H1 (cell line): Measurements from ENCODE around the gene UGT2B15. TPM values are rescaled to one million over a fixed set of nuclear protein-coding genes. Genes with fewer than 3 reads are reported as not detected.

Experiments
- CTCF ChIA-PET: fragments of 300-600 bp; sonication (Branson Sonifier 250); formaldehyde crosslinking; loops from one replicate; lab custom pipeline; 2021; ENCODE audit not compliant: partially characterized antibody; lab: Charles Lee
- POLR2A ChIA-PET: fragments of 300-600 bp; sonication (Branson Sonifier 250); formaldehyde crosslinking; loops from one replicate; lab custom pipeline; 2021; ENCODE audit warnings: inconsistent platforms; ENCODE audit not compliant: partially characterized antibody; lab: Charles Lee
- DNase-seq, 2 experiments: peaks; one replicate each; pipeline versions ENCODE4 v3.0.0 to v3.0.0-alpha.2; 2010 to 2022; ENCODE audit warnings: low spot score in 2 of 2, low read depth in 1 of 2, mixed read lengths in 1 of 2
- FAIRE-seq: peaks from 2 replicates; lab custom pipeline; 2011; peaks lifted over from hg19 to GRCh38; lab: Jason Lieb, UNC
- H2AFZ ChIP-seq: 2 replicates; pipeline ENCODE4 v1.8.1; 2012; ENCODE audit warnings: low read length, inconsistent platforms
- H2AK5ac ChIP-seq: 2 replicates; pipeline ENCODE4 v1.6.1; 2013; ENCODE audit warnings: low read depth, low read length
- H2BK120ac ChIP-seq: replicated peaks from 2 replicates; pipeline ENCODE3; 2013; ENCODE audit warnings: low read depth, low read length, inconsistent platforms
- H2BK12ac ChIP-seq: 2 replicates; pipeline ENCODE4 v1.6.1; 2013; ENCODE audit warnings: low read depth, low read length
- H2BK15ac ChIP-seq: 2 replicates; pipeline ENCODE4 v1.6.1; 2013; ENCODE audit warnings: low read length
- H2BK20ac ChIP-seq: 2 replicates; pipeline ENCODE4 v1.6.1; 2013; ENCODE audit warnings: low read length
- H2BK5ac ChIP-seq: 2 replicates; pipeline ENCODE4 v1.6.1; 2013; ENCODE audit warnings: low read depth, low read length
- H3K14ac ChIP-seq: 2 replicates; pipeline ENCODE4 v1.6.1; 2013; ENCODE audit warnings: inconsistent platforms; ENCODE audit not compliant: insufficient read length
- H3K18ac ChIP-seq: 2 replicates; pipeline ENCODE4 v1.6.1; 2013; ENCODE audit warnings: low read length; ENCODE audit errors: extremely low read depth
- H3K23ac ChIP-seq: 2 replicates; pipeline ENCODE4 v1.6.1; 2013; ENCODE audit warnings: inconsistent platforms; ENCODE audit not compliant: insufficient read length
- H3K23me2 ChIP-seq: 2 replicates; pipeline ENCODE4 v1.6.1; 2013; ENCODE audit warnings: low read depth, low read length
- H3K27ac ChIP-seq: 2 replicates; pipeline ENCODE4 v1.6.1; 2011; ENCODE audit warnings: low read depth, low read length, inconsistent platforms
- H3K27me3 ChIP-seq, 4 experiments: replicated peaks in 1 of 4; 1 replicate in 1 of 4; 2 replicates in 3 of 4; pipeline versions ENCODE4 v1.6.1 to v1.8.1; 2011 to 2013; ENCODE audit warnings: low read length in 3 of 4, mild to moderate bottlenecking in 3 of 4, inconsistent platforms in 2 of 4, mixed read lengths in 2 of 4, moderate library complexity in 1 of 4; ENCODE audit not compliant: control insufficient read depth in 3 of 4, insufficient read depth in 3 of 4; ENCODE audit errors: extremely low read depth in 1 of 4
- H3K36me3 ChIP-seq, 4 experiments: 2 replicates each; pipeline versions ENCODE4 v1.6.1 to v1.8.1; 2011 to 2013; ENCODE audit warnings: mild to moderate bottlenecking in 4 of 4, low read length in 3 of 4, moderate library complexity in 2 of 4, control low read depth in 1 of 4, inconsistent platforms in 1 of 4; ENCODE audit not compliant: insufficient read depth in 4 of 4, control insufficient read depth in 2 of 4
- H3K4ac ChIP-seq: replicated peaks from 2 replicates; pipeline ENCODE3; 2013; ENCODE audit warnings: low read length, low read depth, mixed read lengths, inconsistent platforms; ENCODE audit not compliant: insufficient read length
- H3K4me1 ChIP-seq, 4 experiments: replicated peaks in 1 of 4; 1 replicate in 1 of 4; 2 replicates in 3 of 4; pipeline versions ENCODE4 v1.6.1 to v1.8.1; 2011 to 2013; ENCODE audit warnings: low read length in 3 of 4, inconsistent platforms in 2 of 4, mixed read lengths in 1 of 4; ENCODE audit not compliant: insufficient read depth in 4 of 4, control insufficient read depth in 3 of 4
- H3K4me2 ChIP-seq, 2 experiments: 2 replicates each; pipeline versions ENCODE4 v1.6.1 to v1.8.1; 2011 to 2013; ENCODE audit warnings: low read depth in 2 of 2, low read length in 2 of 2, control low read depth in 1 of 2, inconsistent platforms in 1 of 2, mild to moderate bottlenecking in 1 of 2; ENCODE audit not compliant: insufficient read depth in 1 of 2
- H3K4me3 ChIP-seq, 4 experiments: fragments of 200-600, 300-600 bp in 1 of 4; sonication (generic), shearing (Covaris generic), sonication (Bioruptor Twin) in 1 of 4; 2 replicates each; pipeline versions ENCODE4 v1.5.1 to v1.8.1; 2011 to 2016; ENCODE audit warnings: low read length in 4 of 4, low read depth in 3 of 4, control low read depth in 2 of 4, inconsistent platforms in 2 of 4, mild to moderate bottlenecking in 2 of 4, mixed read lengths in 1 of 4, moderate library complexity in 1 of 4; ENCODE audit not compliant: insufficient read depth in 2 of 4; ENCODE audit errors: extremely low read depth in 1 of 4
- H3K56ac ChIP-seq: replicated peaks from 2 replicates; pipeline ENCODE3; 2013; ENCODE audit warnings: low read depth, mild to moderate bottlenecking, mixed read lengths, low read length, inconsistent platforms; ENCODE audit not compliant: insufficient read length
- H3K79me1 ChIP-seq: 2 replicates; pipeline ENCODE4 v1.6.1; 2013; ENCODE audit warnings: low read depth, low read length, control low read depth
- H3K79me2 ChIP-seq, 2 experiments: 2 replicates each; pipeline versions ENCODE4 v1.6.1 to v1.8.1; 2012 to 2013; ENCODE audit warnings: low read length in 2 of 2, mild to moderate bottlenecking in 2 of 2, inconsistent platforms in 1 of 2; ENCODE audit not compliant: insufficient read depth in 2 of 2, control insufficient read depth in 1 of 2
- H3K9ac ChIP-seq, 4 experiments: replicated peaks in 1 of 4; 1 replicate in 1 of 4; 2 replicates in 3 of 4; pipeline versions ENCODE4 v1.6.1 to v1.8.1; 2011 to 2013; ENCODE audit warnings: low read depth in 3 of 4, low read length in 3 of 4, control low read depth in 2 of 4, mild to moderate bottlenecking in 2 of 4, moderate library complexity in 2 of 4, inconsistent platforms in 1 of 4; ENCODE audit errors: extremely low read depth in 1 of 4
- H3K9me3 ChIP-seq, 2 experiments: 2 replicates each; pipeline versions ENCODE4 v1.6.1 to v1.8.1; 2012 to 2013; ENCODE audit warnings: mild to moderate bottlenecking in 2 of 2, moderate library complexity in 2 of 2, control low read depth in 1 of 2, inconsistent platforms in 1 of 2, low read depth in 1 of 2, low read length in 1 of 2, mixed read lengths in 1 of 2; ENCODE audit not compliant: insufficient read depth in 2 of 2
- H4K20me1 ChIP-seq, 2 experiments: replicated peaks in 1 of 2; 2 replicates each; pipeline versions ENCODE3 to v1.8.1; 2011 to 2013; ENCODE audit warnings: inconsistent platforms in 2 of 2, low read length in 2 of 2, mild to moderate bottlenecking in 1 of 2; ENCODE audit not compliant: insufficient read depth in 2 of 2, control insufficient read depth in 1 of 2
- H4K5ac ChIP-seq: 2 replicates; pipeline ENCODE4 v1.6.1; 2013; ENCODE audit warnings: low read length, low read depth, mixed read lengths, inconsistent platforms; ENCODE audit not compliant: insufficient read length
- H4K8ac ChIP-seq: 2 replicates; pipeline ENCODE4 v1.8.0; 2013; ENCODE audit warnings: mild to moderate bottlenecking, moderate library complexity, low read length, inconsistent platforms; ENCODE audit not compliant: insufficient read depth; ENCODE audit errors: extremely low read depth
- H4K91ac ChIP-seq: replicated peaks from 2 replicates; pipeline ENCODE3; 2013; ENCODE audit warnings: low read length, mixed read lengths, inconsistent platforms; ENCODE audit not compliant: insufficient read length
- CBX8 ChIP-seq: fragments of 300-800, 300-1000 bp; sonication (generic); IDR thresholded peaks from 2 replicates; pipeline ENCODE4 v1.7.1; 2016; ENCODE audit warnings: low read depth, low read length, borderline replicate concordance
- CTBP2 ChIP-seq: IDR thresholded peaks from 2 replicates; pipeline ENCODE4 v1.7.0; 2011; ENCODE audit warnings: borderline replicate concordance, mild to moderate bottlenecking, moderate library complexity, mixed read lengths, low read length; ENCODE audit not compliant: insufficient read depth, insufficient read length
- CTCF ChIP-seq, 3 experiments: IDR thresholded peaks; 1 replicate in 2 of 3; 2 replicates in 1 of 3; pipeline versions ENCODE4 v1.5.1 to v1.6.1; 2011; ENCODE audit warnings: low read length in 3 of 3, mild to moderate bottlenecking in 3 of 3, inconsistent platforms in 2 of 3, low read depth in 1 of 3, moderate library complexity in 1 of 3; ENCODE audit not compliant: insufficient read depth in 1 of 3; ENCODE audit errors: control extremely low read depth in 1 of 3
- JUN ChIP-seq: IDR thresholded peaks from 2 replicates; pipeline ENCODE4 v1.6.1; 2011; ENCODE audit warnings: low read depth, mild to moderate bottlenecking, improper control_type of control experiment, low read length
- RBBP5 ChIP-seq: IDR thresholded peaks from 2 replicates; pipeline ENCODE4 v1.7.1; 2012; ENCODE audit warnings: low read depth, mild to moderate bottlenecking, inconsistent platforms, low read length, moderate library complexity, borderline replicate concordance
- RFX5 ChIP-seq: IDR thresholded peaks from 2 replicates; pipeline ENCODE4 v1.6.1; 2011; ENCODE audit warnings: low read depth, low read length, improper control_type of control experiment, borderline replicate concordance
- SIN3A ChIP-seq, 2 experiments: IDR thresholded peaks in 1 of 2; conservative IDR thresholded peaks in 1 of 2; 2 replicates each; pipeline ENCODE4 v1.6.1; 2011 to 2012; ENCODE audit warnings: low read length in 2 of 2, improper control_type of control experiment in 1 of 2, low read depth in 1 of 2, mild to moderate bottlenecking in 1 of 2
- SP2 ChIP-seq: IDR thresholded peaks from 2 replicates; pipeline ENCODE4 v1.6.1; 2012; ENCODE audit warnings: mild to moderate bottlenecking, low read length, inconsistent platforms
- USF2 ChIP-seq: IDR thresholded peaks from 2 replicates; pipeline ENCODE4 v1.6.1; 2011; ENCODE audit warnings: low read length, improper control_type of control experiment
- WGBS, 2 experiments: shearing (Covaris generic) in 1 of 2; methylation state at CpG; one replicate each; pipeline versions ENCODE4 v1.1.6 to v1.1.7; 2013 to 2015; ENCODE audit warnings: low lambda C conversion rate in 2 of 2, mixed read lengths in 2 of 2, inconsistent platforms in 1 of 2, low coverage in 1 of 2, missing lambda C conversion rate in 1 of 2; ENCODE audit not compliant: insufficient replicate concordance in 2 of 2, insufficient coverage in 1 of 2, insufficient read length in 1 of 2; ENCODE audit errors: extremely low coverage in 1 of 2, missing lambda C conversion rate in 1 of 2; 5-methylcytosine and 5-hydroxymethylcytosine counted together
- polyA plus RNA-seq, 7 experiments: library from polyadenylated mRNA; depleted of rRNA in 3 of 7; stranded (reverse) in 5 of 7; unstranded in 2 of 7; fragments of >200 nt in 5 of 7; fragments of 200-250 nt in 2 of 7; gene quantifications; 1 replicate in 5 of 7; 2 replicates in 1 of 7; 4 replicates in 1 of 7; pipeline versions ENCODE4 v1.2.1 to v1.2.3, GENCODE V29; 2011 to 2013; ENCODE audit warnings: missing spikeins in 2 of 7, mixed read lengths in 2 of 7
- total RNA-seq: library from RNA; stranded (reverse); fragmentation: NEBNext Ultra II Directional; extraction: Animal tissue kit (Norgen Biotek cat#: 25700); gene quantifications from 2 replicates; pipeline ENCODE4 v1.2.1, GENCODE V29; 2021

The UGT2B15 gene
- total and polyA plus RNA-seq, 2 of the 8 experiments (the other 6 are each of a cell fraction or from before 2014, with no cell fraction given) = not detected

DNA sequence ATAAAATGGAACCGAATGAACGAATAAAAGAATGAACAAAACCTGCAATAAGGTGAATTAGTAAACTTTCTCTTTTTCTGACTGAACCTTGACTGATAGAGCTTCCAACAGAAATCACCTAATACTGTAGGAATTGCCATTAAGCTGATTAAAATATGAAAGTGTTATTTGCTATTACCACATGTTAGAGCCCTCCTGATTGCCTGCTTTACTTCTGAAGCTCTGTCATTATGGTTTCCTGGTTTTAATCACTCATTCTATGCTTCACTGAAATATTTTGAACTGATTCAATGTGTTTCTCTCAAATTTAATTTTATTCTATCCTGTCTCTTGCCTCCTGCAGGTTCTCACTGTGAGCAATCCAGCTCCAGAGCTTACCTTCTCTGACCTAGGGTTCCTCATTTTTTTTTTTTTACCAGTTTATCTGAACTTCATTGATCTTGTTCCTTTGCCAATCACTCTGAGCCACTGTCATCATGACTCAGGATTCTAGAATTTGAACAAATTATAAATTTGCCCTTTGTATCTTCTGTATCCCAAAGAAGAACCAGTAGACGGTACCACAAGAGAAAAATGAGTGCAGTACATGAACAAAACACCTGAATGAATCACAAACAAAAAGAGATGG lies 48.1 kb upstream of the UGT2B15 start:
- no peak overlapping the region for H2BK120ac ChIP-seq
- no peaks in the 10 kb centered on the region for H3K23me2 ChIP-seq
- no peak overlapping the region for H4K8ac ChIP-seq
- H4K91ac ChIP-seq = no peak overlapping the region
- no peak overlapping the region for H2BK12ac ChIP-seq
- DNase-seq (no peak), FAIRE-seq (no peak)
- no peak overlapping the region for H2AFZ ChIP-seq
- no peak overlapping the region for H3K4ac ChIP-seq
- no peak overlapping the region for H4K5ac ChIP-seq
- H3K4me2 ChIP-seq = no peak overlapping the region
- no peak overlapping the region for H2BK20ac ChIP-seq
- no peak overlapping the region for H3K14ac ChIP-seq
- POLR2A ChIA-PET = no interaction called here
- no peaks in the 10 kb centered on the region for H4K20me1 ChIP-seq
- H3K23ac ChIP-seq = no peak overlapping the region
- no peaks in the 10 kb centered on the region for H3K79me1 ChIP-seq
- no peaks in the 10 kb centered on the region; a peak in 1 of 7 replicates for H3K4me1 ChIP-seq
- peaks cover 7% of the 10 kb centered on the region in 2 experiments; a peak in 3 of 4 replicates for H3K9me3 ChIP-seq
- H3K36me3 ChIP-seq = no peaks in the 10 kb centered on the region
- H3K27me3 ChIP-seq = no peaks in the 10 kb centered on the region
- no peak overlapping the region for H2BK15ac ChIP-seq
- no peak overlapping the region for H3K4me3 ChIP-seq
- H2BK5ac ChIP-seq = no peak overlapping the region
- no peaks in the 10 kb centered on the region for H3K79me2 ChIP-seq
- H3K18ac ChIP-seq = no peak overlapping the region
- no peak overlapping the region for H3K27ac ChIP-seq
- no peak overlapping the region for H3K56ac ChIP-seq
- WGBS, 2 experiments = 88% methylated on average over 3 of the region's 3 CpGs; no CpG with 5 or more reads in 1 of the 2 experiments
- CTCF ChIA-PET = no interaction called here
- H3K9ac ChIP-seq = no peak overlapping the region
- H2AK5ac ChIP-seq = no peak overlapping the region
- TF ChIP-seq USF2 (no peak), CTBP2 (no peak), SIN3A (conservative IDR thresholded peaks at IDR 0.05 in 1 of 2, IDR thresholded peaks at IDR 0.05 in 1 of 2; ENCODE audit: low read depth in 1 of 2, low read length in 2 of 2) (no peak), SP2 (no peak), CTCF (IDR thresholded peaks at IDR 0.05; ENCODE audit: control extremely low read depth in 1 of 3, insufficient read depth in 1 of 3, low read depth in 1 of 3, low read length in 3 of 3) (no peak), CBX8 (no peak), RBBP5 (no peak), JUN (no peak), RFX5 (no peak)
